Mucosa of stomach (tissue), 1 donor: ENCODE data around the gene FERMT1.
"Not testable (repeated sequence)": the region's sequence is repeated elsewhere in the genome, so short reads cannot be mapped to it uniquely, and the experiment has no call there.

Experiments
- H3K27me3 ChIP-seq: one replicate; pipeline ENCODE4 v1.7.0; 2013; ENCODE audit warnings: mild to moderate bottlenecking, low read length; ENCODE audit not compliant: control insufficient read depth, insufficient read depth
- H3K36me3 ChIP-seq: one replicate; pipeline ENCODE4 v1.7.0; 2013; ENCODE audit warnings: low read length; ENCODE audit not compliant: control insufficient read depth, insufficient read depth
- H3K4me1 ChIP-seq: one replicate; pipeline ENCODE4 v1.7.0; 2013; ENCODE audit warnings: mild to moderate bottlenecking, low read length; ENCODE audit not compliant: control insufficient read depth, insufficient read depth
- H3K4me3 ChIP-seq: one replicate; pipeline ENCODE4 v1.7.0; 2013; ENCODE audit warnings: low read length
- H3K9ac ChIP-seq: one replicate; pipeline ENCODE4 v1.7.0; 2013; ENCODE audit warnings: mild to moderate bottlenecking, low read length, moderate library complexity
- H3K9me3 ChIP-seq: one replicate; pipeline ENCODE4 v1.7.0; 2013; ENCODE audit warnings: mild to moderate bottlenecking, low read length, moderate library complexity; ENCODE audit not compliant: control insufficient read depth
- donor health status: Pancreatic carcinoma.

Gene FERMT1

GRCh38 chr20:6044115-6044514 is 78.7 kb downstream of the FERMT1 start:
- no peaks in the 10 kb centered on the region for H3K9me3 ChIP-seq
- H3K4me3 ChIP-seq: no peak overlapping the region
- H3K9ac ChIP-seq: no peak overlapping the region
- H3K36me3 ChIP-seq: no peaks in the 10 kb centered on the region
- no peaks in the 10 kb centered on the region for H3K4me1 ChIP-seq
- H3K27me3 ChIP-seq: no peaks in the 10 kb centered on the region

- Histone ChIP-seq H3K4me3 (no peak overlapping the region), H3K9ac (no peak overlapping the region), H3K36me3 (no peaks in the 10 kb centered on the region), H3K27me3 (no peaks in the 10 kb centered on the region), H3K4me1 (no peaks in the 10 kb centered on the region), H3K9me3 (no peaks in the 10 kb centered on the region)
These were observed 81.0 kb downstream of the FERMT1 start for GRCh38 chr20:6041808-6042265.

GRCh38 chr20:6040958-6041807 is 81.6 kb downstream of the FERMT1 start:
- H3K36me3 ChIP-seq: no peaks in the 10 kb centered on the region
- H3K9me3 ChIP-seq: no peaks in the 10 kb centered on the region
- H3K4me1 ChIP-seq: no peaks in the 10 kb centered on the region
- no peaks in the 10 kb centered on the region for H3K27me3 ChIP-seq
- no peak overlapping the region for H3K4me3 ChIP-seq
- no peak overlapping the region for H3K9ac ChIP-seq

- no peaks in the 10 kb centered on the region for H3K27me3 ChIP-seq
- H3K4me3 ChIP-seq: no peak overlapping the region
- no peak overlapping the region for H3K9ac ChIP-seq
- H3K4me1 ChIP-seq: no peaks in the 10 kb centered on the region
- H3K9me3 ChIP-seq: no peaks in the 10 kb centered on the region
- no peaks in the 10 kb centered on the region for H3K36me3 ChIP-seq
These were observed 82.3 kb downstream of the FERMT1 start for GRCh38 chr20:6040540-6040939.

GRCh38 chr20:6039766-6040165 is 83.1 kb downstream of the FERMT1 start:
- Histone ChIP-seq H3K4me3 (no peak overlapping the region), H3K9ac (no peak overlapping the region), H3K27me3 (no peaks in the 10 kb centered on the region), H3K9me3 (no peaks in the 10 kb centered on the region), H3K36me3 (no peaks in the 10 kb centered on the region), H3K4me1 (no peaks in the 10 kb centered on the region)

- Histone ChIP-seq H3K9ac (no peak overlapping the region), H3K27me3 (no peaks in the 10 kb centered on the region), H3K36me3 (no peaks in the 10 kb centered on the region), H3K4me1 (peaks cover 14% of the 10 kb centered on the region), H3K9me3 (no peaks in the 10 kb centered on the region), H3K4me3 (no peak overlapping the region)
These were observed 84.6 kb downstream of the FERMT1 start for GRCh38 chr20:6038256-6038655.

GRCh38 chr20:6037082-6037481 is 85.7 kb downstream of the FERMT1 start:
- no peaks in the 10 kb centered on the region for H3K9me3 ChIP-seq
- H3K4me1 ChIP-seq: peaks cover 14% of the 10 kb centered on the region
- no peak overlapping the region for H3K9ac ChIP-seq
- H3K36me3 ChIP-seq: no peaks in the 10 kb centered on the region
- no peaks in the 10 kb centered on the region for H3K27me3 ChIP-seq
- no peak overlapping the region for H3K4me3 ChIP-seq

GRCh38 chr20:6036213-6036612 is 86.6 kb downstream of the FERMT1 start:
- no peaks in the 10 kb centered on the region for H3K36me3 ChIP-seq
- H3K27me3 ChIP-seq: no peaks in the 10 kb centered on the region
- no peaks in the 10 kb centered on the region for H3K9me3 ChIP-seq

GRCh38 chr20:6034134-6034969 is 88.5 kb downstream of the FERMT1 start:
- no peaks in the 10 kb centered on the region for H3K27me3 ChIP-seq
- H3K9ac ChIP-seq: no peak overlapping the region
- H3K36me3 ChIP-seq: no peaks in the 10 kb centered on the region
- H3K9me3 ChIP-seq: no peaks in the 10 kb centered on the region
- peaks cover 14% of the 10 kb centered on the region for H3K4me1 ChIP-seq
- H3K4me3 ChIP-seq: no peak overlapping the region

More at GRCh38 chr20:6036213-6036612, 86.6 kb downstream of the FERMT1 start:
- H3K4me1 ChIP-seq: peaks cover 14% of the 10 kb centered on the region
- H3K9ac ChIP-seq: no peak overlapping the region
- no peak overlapping the region for H3K4me3 ChIP-seq

GRCh38 chr20:6032907-6033306 is 89.9 kb downstream of the FERMT1 start:
- not testable (repeated sequence) for H3K4me3 ChIP-seq, H3K27me3 ChIP-seq, H3K9me3 ChIP-seq, H3K9ac ChIP-seq, H3K36me3 ChIP-seq
- H3K4me1 ChIP-seq: peaks cover 14% of the 10 kb centered on the region

- no peak overlapping the region for H3K9ac ChIP-seq
- no peaks in the 10 kb centered on the region for H3K9me3 ChIP-seq
- H3K36me3 ChIP-seq: no peaks in the 10 kb centered on the region
- no peak overlapping the region for H3K4me3 ChIP-seq
- H3K27me3 ChIP-seq: no peaks in the 10 kb centered on the region
- peaks cover 14% of the 10 kb centered on the region for H3K4me1 ChIP-seq
These were observed 92.3 kb downstream of the FERMT1 start for GRCh38 chr20:6030453-6031080.

GRCh38 chr20:6029538-6029937 is 93.3 kb downstream of the FERMT1 start:
- Histone ChIP-seq H3K4me1 (peaks cover 12% of the 10 kb centered on the region), H3K4me3 (no peak overlapping the region), H3K36me3 (no peaks in the 10 kb centered on the region), H3K9me3 (no peaks in the 10 kb centered on the region), H3K9ac (no peak overlapping the region), H3K27me3 (no peaks in the 10 kb centered on the region)
